Naive thymus-derived CD4-positive, alpha-beta T cell (primary cell): Measurements from ENCODE around the gene FUT8. TPM values are rescaled to one million over a fixed set of nuclear protein-coding genes. Genes with fewer than 3 reads are reported as not detected.

Source experiments
- ATAC-seq: fragments of 150-1000 bp; cut with Tn5 transposase; 2 replicates; pipeline ENCODE4 v1.10.0; 2021; ENCODE audit warnings: mild to moderate bottlenecking, moderate library complexity
- CTCF ChIA-PET: fragments of 350-600 bp; sonication (Branson Sonifier 250); formaldehyde crosslinking; loops from one replicate; lab custom pipeline; 2021; ENCODE audit warnings: antibody characterized with exemption; lab: Charles Lee
- POLR2A ChIA-PET: fragments of 350-600 bp; sonication (Branson Sonifier 250); formaldehyde crosslinking; loops from one replicate; lab custom pipeline; 2021; ENCODE audit warnings: antibody characterized with exemption, inconsistent platforms; lab: Charles Lee
- DNase-seq, 9 donors: peaks; one replicate each; pipeline versions ENCODE4 v3.0.0 to v3.0.0-alpha.2; 2020 to 2022; ENCODE audit warnings: mixed read lengths in 1 of 9
- H3K27ac ChIP-seq: one replicate; pipeline ENCODE4 v1.7.0; 2013; ENCODE audit warnings: mild to moderate bottlenecking, low read depth, low read length, moderate library complexity
- H3K27me3 ChIP-seq, 2 donors: one replicate each; pipeline ENCODE4 v1.7.0; 2013; ENCODE audit warnings: low read length in 2 of 2, mild to moderate bottlenecking in 2 of 2, moderate library complexity in 2 of 2; ENCODE audit not compliant: control insufficient read depth in 2 of 2, insufficient read depth in 2 of 2
- H3K36me3 ChIP-seq, 3 experiments: 1 replicate in 2 of 3; 2 replicates in 1 of 3; pipeline ENCODE4 v1.7.0; 2013; ENCODE audit warnings: low read length in 3 of 3, mild to moderate bottlenecking in 3 of 3, moderate library complexity in 1 of 3; ENCODE audit not compliant: insufficient read depth in 3 of 3, control insufficient read depth in 2 of 3
- H3K4me1 ChIP-seq, 2 donors: one replicate each; pipeline ENCODE4 v1.7.0; 2013; ENCODE audit warnings: low read length in 2 of 2, mild to moderate bottlenecking in 2 of 2, moderate library complexity in 1 of 2; ENCODE audit not compliant: control insufficient read depth in 2 of 2, insufficient read depth in 2 of 2
- H3K4me3 ChIP-seq: 2 replicates; pipeline ENCODE4 v1.7.0; 2013; ENCODE audit warnings: mild to moderate bottlenecking, low read length
- H3K9me3 ChIP-seq, 3 experiments: 1 replicate in 2 of 3; 2 replicates in 1 of 3; pipeline ENCODE4 v1.7.0; 2013; ENCODE audit warnings: low read length in 3 of 3; ENCODE audit not compliant: control insufficient read depth in 2 of 3
- H3K27ac Mint-ChIP-seq, 9 donors: one replicate each; pipeline ENCODE4 v1.8.0; 2020 to 2022; ENCODE audit warnings: mixed read lengths in 9 of 9, mild to moderate bottlenecking in 8 of 9, moderate library complexity in 5 of 9, inconsistent platforms in 2 of 9
- H3K27me3 Mint-ChIP-seq, 5 donors: one replicate each; pipeline ENCODE4 v1.8.0; 2021 to 2022; ENCODE audit warnings: mixed read lengths in 5 of 5, mild to moderate bottlenecking in 1 of 5
- H3K36me3 Mint-ChIP-seq, 5 donors: one replicate each; pipeline ENCODE4 v1.8.0; 2020 to 2022; ENCODE audit warnings: mixed read lengths in 5 of 5, mild to moderate bottlenecking in 3 of 5, inconsistent platforms in 1 of 5
- H3K4me1 Mint-ChIP-seq, 7 donors: one replicate each; pipeline ENCODE4 v1.8.0; 2020 to 2022; ENCODE audit warnings: mixed read lengths in 7 of 7, mild to moderate bottlenecking in 3 of 7, inconsistent platforms in 1 of 7
- H3K4me3 Mint-ChIP-seq, 10 donors: one replicate each; pipeline ENCODE4 v1.8.0; 2020 to 2022; ENCODE audit warnings: mild to moderate bottlenecking in 10 of 10, mixed read lengths in 10 of 10, moderate library complexity in 6 of 10, inconsistent platforms in 2 of 10
- H3K9me3 Mint-ChIP-seq, 11 donors: one replicate each; pipeline ENCODE4 v1.8.0; 2020 to 2022; ENCODE audit warnings: mixed read lengths in 11 of 11, mild to moderate bottlenecking in 4 of 11, inconsistent platforms in 1 of 11, moderate library complexity in 1 of 11
- intact Hi-C, 2 donors: fragments of 100-400 bp; cut with micrococcal nuclease; formaldehyde crosslinking; loops; one replicate each; pipeline ENCODE4 v1.15.1; 2023
- polyA plus RNA-seq, 2 donors: library from polyadenylated mRNA; unstranded; fragments of 300-500 nt; fragmentation: Illumina TruSeq; gene quantifications; one replicate each; pipeline ENCODE4 v1.2.3, GENCODE V29; 2021
- total RNA-seq, 6 experiments: library from RNA in 5 of 6; stranded (reverse) in 5 of 6; gene quantifications; 1 replicate in 5 of 6; 2 replicates in 1 of 6; pipeline ENCODE4 v1.2.3 and lab custom pipeline; 2021 to 2026

FUT8 gene
- total and polyA plus RNA-seq, 7 experiments from 2014 or later: 11.1 to 107 (median 41.6) TPM

GRCh38 chr14:65552724-65553123 lies 140.2 kb downstream of the FUT8 start:
- no peak for DNase-seq
- no peak overlapping the region for H3K4me3 Mint-ChIP-seq

GRCh38 chr14:65554837-65555236 lies 142.3 kb downstream of the FUT8 start:
- Mint-ChIP-seq H3K4me3 (no peak overlapping the region), H3K9me3 (no peaks in the 10 kb centered on the region), H3K27me3 (no peaks in the 10 kb centered on the region), H3K36me3 (peaks cover 0 to 4% (median 0%) of the 10 kb centered on the region in 5 donors), H3K27ac (no peak overlapping the region), H3K4me1 (peaks cover 9 to 41% (median 25%) of the 10 kb centered on the region in 7 donors)
- no peak overlapping the region for H3K27ac ChIP-seq
- intact Hi-C loops: no loop called here
- H3K9me3 ChIP-seq: no peaks in the 10 kb centered on the region
- H3K4me3 ChIP-seq: no peak overlapping the region
- no peaks in the 10 kb centered on the region for H3K27me3 ChIP-seq
- ATAC-seq (no peak), DNase-seq (no peak)
- H3K36me3 ChIP-seq: no peaks in the 10 kb centered on the region
- ChIA-PET POLR2A (interaction anchor here (0.6 kb wide), 1 partner anchor 166 kb away, joined by 4 read pairs; no protein-coding TSS in a partner anchor), CTCF (no interaction called here)
- peaks cover 0 to 5% of the 10 kb centered on the region in 2 donors for H3K4me1 ChIP-seq

More at GRCh38 chr14:65552724-65553123, 140.2 kb downstream of the FUT8 start:
- H3K4me1 Mint-ChIP-seq: peaks cover 8 to 40% (median 21%) of the 10 kb centered on the region in 7 donors
- POLR2A ChIA-PET: no interaction called here
- Histone ChIP-seq H3K27ac (no peak overlapping the region), H3K4me1 (peaks cover 0 to 5% of the 10 kb centered on the region in 2 donors), H3K4me3 (no peak overlapping the region), H3K9me3 (no peaks in the 10 kb centered on the region), H3K36me3 (no peaks in the 10 kb centered on the region), H3K27me3 (no peaks in the 10 kb centered on the region)
- H3K27me3 Mint-ChIP-seq: no peaks in the 10 kb centered on the region
- CTCF ChIA-PET: no interaction called here
- ATAC-seq: no peak
- intact Hi-C loops: no loop called here
- H3K27ac Mint-ChIP-seq: no peak overlapping the region
- no peaks in the 10 kb centered on the region for H3K9me3 Mint-ChIP-seq
- peaks cover 0 to 10% (median 3%) of the 10 kb centered on the region in 5 donors for H3K36me3 Mint-ChIP-seq

- DNase-seq (no peak), ATAC-seq (no peak)
- H3K9me3 Mint-ChIP-seq: no peaks in the 10 kb centered on the region
- ChIA-PET POLR2A (interaction anchor here (0.6 kb wide), 1 partner anchor 166 kb away, joined by 4 read pairs; no protein-coding TSS in a partner anchor), CTCF (no interaction called here)
- Histone ChIP-seq H3K9me3 (no peaks in the 10 kb centered on the region), H3K36me3 (no peaks in the 10 kb centered on the region), H3K27me3 (no peaks in the 10 kb centered on the region), H3K4me1 (peaks cover 0 to 5% of the 10 kb centered on the region in 2 donors), H3K27ac (no peak overlapping the region), H3K4me3 (no peak overlapping the region)
- no peaks in the 10 kb centered on the region for H3K27me3 Mint-ChIP-seq
- intact Hi-C loops: no loop called here
- peaks cover 0 to 4% (median 0%) of the 10 kb centered on the region in 5 donors for H3K36me3 Mint-ChIP-seq
- H3K4me3 Mint-ChIP-seq: no peak overlapping the region
- no peak overlapping the region for H3K27ac Mint-ChIP-seq
- peaks cover 11 to 41% (median 26%) of the 10 kb centered on the region in 7 donors for H3K4me1 Mint-ChIP-seq
Observed at GRCh38 chr14:65555358-65555757, 142.8 kb downstream of the FUT8 start.

GRCh38 chr14:65558363-65558762 lies 145.8 kb downstream of the FUT8 start:
- no peak for DNase-seq
- Mint-ChIP-seq H3K27me3 (no peaks in the 10 kb centered on the region), H3K4me1 (peaks cover 7 to 38% (median 19%) of the 10 kb centered on the region in 7 donors), H3K36me3 (peaks cover 8 to 27% (median 22%) of the 10 kb centered on the region in 5 donors), H3K27ac (no peak overlapping the region), H3K9me3 (no peaks in the 10 kb centered on the region), H3K4me3 (no peak overlapping the region)
- CTCF ChIA-PET: no interaction called here
- H3K27me3 ChIP-seq: no peaks in the 10 kb centered on the region
- POLR2A ChIA-PET: no interaction called here
- H3K4me3 ChIP-seq: no peak overlapping the region
- H3K27ac ChIP-seq: no peak overlapping the region
- intact Hi-C loops: no loop called here
- no peaks in the 10 kb centered on the region for H3K4me1 ChIP-seq
- ATAC-seq: no peak
- no peaks in the 10 kb centered on the region for H3K9me3 ChIP-seq
- peaks cover 0 to 4% (median 0%) of the 10 kb centered on the region in 3 experiments for H3K36me3 ChIP-seq

GRCh38 chr14:65560340-65561027 lies 148.0 kb downstream of the FUT8 start:
- Histone ChIP-seq H3K27me3 (no peaks in the 10 kb centered on the region), H3K4me1 (no peaks in the 10 kb centered on the region), H3K27ac (no peak overlapping the region), H3K9me3 (no peaks in the 10 kb centered on the region), H3K4me3 (no peak overlapping the region), H3K36me3 (peaks cover 0 to 4% (median 0%) of the 10 kb centered on the region in 3 experiments)
- Mint-ChIP-seq H3K4me3 (peak overlapping the region in 2 of 10 donors; percentile 1 to 3), H3K27me3 (no peaks in the 10 kb centered on the region), H3K36me3 (peaks cover 11 to 48% (median 38%) of the 10 kb centered on the region in 5 donors), H3K9me3 (peaks cover 0 to 8% (median 3%) of the 10 kb centered on the region in 11 donors), H3K4me1 (peaks cover 9 to 54% (median 26%) of the 10 kb centered on the region in 7 donors), H3K27ac (peak overlapping the region in 1 of 9 donors; percentile 56)
- CTCF ChIA-PET: no interaction called here
- intact Hi-C loops: no loop called here
- POLR2A ChIA-PET: no interaction called here
- no peak for ATAC-seq
- no peak for DNase-seq

- H3K4me1 Mint-ChIP-seq: peaks cover 18 to 70% (median 52%) of the 10 kb centered on the region in 7 donors
- Histone ChIP-seq H3K4me1 (no peaks in the 10 kb centered on the region), H3K36me3 (peaks cover 0 to 4% (median 0%) of the 10 kb centered on the region in 3 experiments), H3K9me3 (no peaks in the 10 kb centered on the region), H3K27me3 (no peaks in the 10 kb centered on the region), H3K4me3 (no peak overlapping the region), H3K27ac (no peak overlapping the region)
- no peaks in the 10 kb centered on the region for H3K27me3 Mint-ChIP-seq
- ChIA-PET CTCF (no interaction called here), POLR2A (no interaction called here)
- DNase-seq (no peak), ATAC-seq (no peak)
- peaks cover 11 to 59% (median 50%) of the 10 kb centered on the region in 5 donors for H3K36me3 Mint-ChIP-seq
- intact Hi-C loops: no loop called here
- H3K4me3 Mint-ChIP-seq: peak overlapping the region in 1 of 10 donors; percentile 18
- peaks cover 0 to 13% (median 3%) of the 10 kb centered on the region in 11 donors for H3K9me3 Mint-ChIP-seq
- H3K27ac Mint-ChIP-seq: peak overlapping the region in 2 of 9 donors; percentile 1 to 66
Observed at GRCh38 chr14:65564370-65564769, 151.8 kb downstream of the FUT8 start.
